Measurements from ENCODE around the gene ZNF580.

Gene ZNF580, protein sequence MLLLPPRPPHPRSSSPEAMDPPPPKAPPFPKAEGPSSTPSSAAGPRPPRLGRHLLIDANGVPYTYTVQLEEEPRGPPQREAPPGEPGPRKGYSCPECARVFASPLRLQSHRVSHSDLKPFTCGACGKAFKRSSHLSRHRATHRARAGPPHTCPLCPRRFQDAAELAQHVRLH

GRCh38 chr19:55640577-55641425, at the start of gene ZNF580:
TSS of gene ZNF580 (plus strand) at chr19:55641002. CDS start at chr19:55642509, 1,507 bp downstream.
- no peak for DNase-seq (ENCODE audit: low read depth)

- no peak for DNase-seq (ENCODE audit: low read depth)
Measured at GRCh38 chr19:55591555-55591954, 49.2 kb upstream of the ZNF580 start.

- DNase-seq (ENCODE audit: low read depth): no peak
Measured at GRCh38 chr19:55592391-55593090, 48.3 kb upstream of the ZNF580 start.

DNA sequence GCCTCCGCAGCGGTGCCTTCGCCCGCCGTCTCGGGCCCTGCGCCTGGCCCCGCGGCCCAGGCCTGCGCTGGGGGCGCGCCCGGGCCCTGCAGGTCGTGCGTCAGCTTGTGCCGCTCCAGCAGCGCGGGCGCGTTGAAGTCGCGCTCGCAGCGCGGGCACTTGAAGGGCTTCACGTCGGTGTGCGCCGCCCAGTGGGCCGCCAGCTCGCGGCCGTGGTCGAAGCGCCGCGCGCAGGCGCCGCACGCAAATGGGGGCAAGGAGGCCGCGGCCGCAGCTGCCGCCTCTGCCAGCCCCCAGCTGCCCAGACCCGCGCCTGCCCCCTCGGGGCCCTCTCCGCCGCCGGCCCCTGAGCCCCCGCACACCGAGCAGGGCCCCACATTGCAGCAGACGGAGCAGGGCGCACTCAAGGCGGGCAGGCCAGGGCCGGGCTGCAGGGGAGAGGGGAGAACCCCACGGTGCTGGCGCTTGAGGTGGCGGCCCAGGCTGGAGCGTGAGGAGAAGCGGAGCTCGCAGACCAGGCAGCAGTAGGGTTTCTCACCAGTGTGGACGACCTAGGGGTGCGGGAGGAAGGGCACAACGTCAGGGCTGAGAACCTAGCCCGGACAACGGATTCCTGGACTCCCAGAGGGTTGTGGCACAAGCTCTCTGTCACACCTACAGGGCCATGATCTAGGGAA, 47.6 kb upstream of the ZNF580 start:
- DNase-seq (ENCODE audit: low read depth): no peak

- no peak for DNase-seq (ENCODE audit: low read depth)
Measured at GRCh38 chr19:55594996-55595545, 45.7 kb upstream of the ZNF580 start.

GRCh38 chr19:55596304-55596703, 44.5 kb upstream of the ZNF580 start:
- no peak for DNase-seq (ENCODE audit: low read depth)

GRCh38 chr19:55597501-55597921, 43.3 kb upstream of the ZNF580 start:
- DNase-seq (ENCODE audit: low read depth): no peak

DNA sequence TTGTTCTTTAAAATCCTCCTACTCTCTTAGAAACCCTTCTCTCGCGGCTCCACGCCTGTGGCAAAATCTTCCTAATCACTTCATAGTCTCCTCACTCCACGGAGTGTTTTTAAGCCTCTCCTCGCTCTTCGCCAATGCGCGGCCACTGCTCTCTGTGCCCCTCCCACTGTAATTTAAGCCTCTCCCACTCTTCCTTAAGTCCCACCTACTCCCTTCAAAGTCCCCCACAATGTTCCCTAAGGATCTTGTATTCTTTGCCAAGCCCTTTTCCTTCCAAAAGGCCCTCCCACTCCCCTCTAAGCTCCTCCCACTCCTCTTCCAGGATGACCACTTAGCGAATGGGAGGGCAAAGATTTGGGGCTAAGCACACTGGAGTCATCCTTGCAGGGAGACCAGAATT, 42.8 kb upstream of the ZNF580 start:
- no peak for DNase-seq (ENCODE audit: low read depth)

GRCh38 chr19:55598719-55599467, 41.9 kb upstream of the ZNF580 start:
- DNase-seq (ENCODE audit: low read depth): peak; percentile 89

- peak; percentile 77 for DNase-seq (ENCODE audit: low read depth)
Measured at GRCh38 chr19:55599468-55599841, 41.3 kb upstream of the ZNF580 start, which contains the start of gene FIZ1. TSS of gene FIZ1 (minus strand) at chr19:55599517. CDS start at chr19:55597865, 1,652 bp downstream.

- DNase-seq (ENCODE audit: low read depth): peak; percentile 57
Measured at GRCh38 chr19:55599842-55600661, 40.8 kb upstream of the ZNF580 start, which contains the start of gene ZNF524. TSS of gene ZNF524 (plus strand) at chr19:55600288. CDS start at chr19:55602113, 1,825 bp downstream.

- no peak for DNase-seq (ENCODE audit: low read depth)
Measured at GRCh38 chr19:55600662-55601028, 40.2 kb upstream of the ZNF580 start.

DNA sequence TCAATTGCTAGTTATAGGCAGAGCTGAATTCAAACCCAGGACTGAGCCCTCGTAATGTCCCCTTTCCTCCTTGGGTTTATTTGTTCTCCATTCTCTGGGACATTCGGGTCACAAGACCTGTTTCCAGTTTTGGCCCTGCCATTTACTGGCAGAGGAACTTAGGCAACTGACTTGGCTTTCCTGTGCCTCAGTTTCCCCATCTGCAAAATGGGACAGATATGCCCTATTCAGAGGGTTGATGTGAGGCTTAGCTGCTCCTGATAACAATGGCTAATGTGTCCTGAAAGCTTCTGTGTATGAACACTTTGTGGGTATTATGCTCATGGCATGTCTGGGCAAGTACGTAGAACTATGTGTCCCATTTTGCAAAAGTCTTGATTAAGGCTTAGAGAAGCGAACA, 39.7 kb upstream of the ZNF580 start:
- DNase-seq (ENCODE audit: low read depth): no peak

DNA sequence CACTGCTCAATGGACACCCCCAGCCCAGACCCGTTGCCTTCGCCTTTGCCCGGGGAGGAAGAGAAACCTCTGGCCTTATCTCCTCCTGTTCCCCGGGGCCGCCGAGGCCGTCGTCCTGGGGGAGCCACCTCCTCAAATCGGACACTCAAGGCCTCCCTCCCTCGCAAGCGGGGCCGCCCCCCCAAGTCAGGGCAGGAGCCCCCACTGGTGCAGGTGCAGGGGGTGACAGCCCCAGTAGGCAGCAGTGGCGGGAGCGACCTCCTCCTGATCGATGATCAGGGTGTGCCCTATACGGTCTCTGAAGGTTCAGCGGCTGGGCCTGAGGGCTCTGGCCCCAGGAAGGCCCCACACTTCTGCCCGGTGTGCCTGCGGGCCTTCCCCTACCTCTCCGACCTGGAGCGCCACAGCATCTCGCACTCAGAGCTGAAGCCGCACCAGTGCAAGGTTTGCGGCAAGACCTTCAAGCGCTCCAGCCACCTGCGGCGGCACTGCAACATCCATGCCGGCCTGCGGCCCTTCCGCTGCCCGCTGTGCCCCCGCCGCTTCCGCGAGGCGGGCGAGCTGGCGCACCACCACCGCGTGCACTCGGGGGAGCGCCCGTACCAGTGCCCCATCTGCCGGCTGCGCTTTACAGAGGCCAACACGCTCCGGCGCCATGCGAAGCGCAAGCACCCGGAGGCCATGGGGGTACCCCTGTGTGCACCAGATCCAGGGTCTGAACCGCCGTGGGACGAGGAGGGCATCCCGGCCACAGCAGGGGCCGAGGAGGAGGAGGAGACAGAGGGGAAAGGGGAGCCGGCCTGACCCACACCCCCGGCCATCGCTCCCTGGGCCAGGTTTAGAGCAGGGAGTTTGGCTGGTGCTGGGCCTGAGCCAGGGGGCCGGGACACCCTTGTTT, 38.4 kb upstream of the ZNF580 start:
- DNase-seq (ENCODE audit: low read depth): no peak

DNA sequence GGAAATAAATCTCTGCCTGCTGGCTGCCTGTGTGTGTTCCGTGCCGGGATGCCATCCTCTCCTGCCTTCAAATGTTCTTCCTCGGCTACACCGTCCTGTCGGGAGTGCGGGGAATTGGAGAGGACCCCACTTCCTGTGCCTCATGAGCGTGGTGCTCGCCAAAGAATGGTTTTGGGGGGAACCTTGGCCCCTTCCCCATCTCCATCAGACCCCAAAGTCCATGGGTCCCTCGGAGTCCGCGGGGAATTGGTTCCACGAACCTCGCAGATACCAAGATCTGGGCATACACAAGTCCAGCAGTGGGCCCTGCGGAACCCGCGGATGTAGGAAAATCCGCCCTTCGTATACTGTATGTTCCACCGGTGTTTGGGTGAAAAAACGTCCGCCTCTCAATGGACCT, 37.7 kb upstream of the ZNF580 start:
- no peak for DNase-seq (ENCODE audit: low read depth)

GRCh38 chr19:55603581-55604292, 37.1 kb upstream of the ZNF580 start:
- DNase-seq (ENCODE audit: low read depth): no peak

DNA sequence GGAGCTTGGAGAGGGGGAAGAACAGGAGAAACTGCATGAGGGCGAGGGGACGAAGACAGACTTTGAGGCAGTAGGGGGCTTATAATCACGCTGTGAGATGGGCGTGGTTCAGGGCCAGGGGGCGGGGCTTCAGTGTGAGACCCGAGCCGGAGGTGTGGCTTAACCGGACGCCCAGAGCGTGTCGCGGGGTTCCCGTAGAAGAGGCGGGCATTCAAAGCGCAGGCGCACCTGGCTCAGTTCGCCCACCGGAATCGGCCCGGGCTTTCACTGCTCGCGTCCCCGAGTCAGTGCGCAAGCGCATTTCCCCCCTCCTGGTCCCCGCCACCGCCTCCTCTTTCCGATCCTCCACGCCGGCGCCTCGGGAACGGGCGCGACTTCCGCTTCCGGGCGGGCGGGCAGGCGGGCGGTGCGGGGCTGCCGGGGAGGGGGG, 35.6 kb upstream of the ZNF580 start:
- peak; percentile 94 for DNase-seq (ENCODE audit: low read depth)

GRCh38 chr19:55605637-55606470, 34.9 kb upstream of the ZNF580 start, which contains the start of gene ZNF865:
TSS of gene ZNF865 (plus strand) at chr19:55605647. CDS start at chr19:55613619, 7,972 bp downstream.
- DNase-seq (ENCODE audit: low read depth): peak; percentile 35
